Psoas muscle (tissue), 8 donors: Measurements from ENCODE around the gene WWOX. TPM values are rescaled to one million over a fixed set of nuclear protein-coding genes. Genes with fewer than 3 reads are reported as not detected.

Experiments
- ATAC-seq, 4 donors: fragments of 200-7000 bp; cut with Tn5 transposase; one replicate each; pipeline ENCODE4 v1.9.1; 2020; ENCODE audit warnings: moderate library complexity in 3 of 4, mild to moderate bottlenecking in 2 of 4
- DNase-seq, 2 donors: peaks; one replicate each; pipeline ENCODE4 v3.0.0-alpha.2; 2020
- H3K27ac ChIP-seq: fragments of 200-600 bp; one replicate; pipeline ENCODE4 v1.8.0; 2022
- H3K27me3 ChIP-seq, 3 donors: fragments of 200-600 bp in 1 of 3; one replicate each; pipeline versions ENCODE4 v1.6.1 to v1.8.0; 2013 to 2022; ENCODE audit warnings: low read length in 2 of 3, mild to moderate bottlenecking in 2 of 3, moderate library complexity in 1 of 3; ENCODE audit not compliant: insufficient read depth in 3 of 3
- H3K36me3 ChIP-seq, 2 donors: fragments of 200-600 bp in 1 of 2; one replicate each; pipeline versions ENCODE4 v1.6.1 to v1.8.0; 2013 to 2022; ENCODE audit warnings: low read depth in 1 of 2, mild to moderate bottlenecking in 1 of 2, moderate library complexity in 1 of 2; ENCODE audit not compliant: insufficient read depth in 1 of 2
- H3K4me1 ChIP-seq: fragments of 200-600 bp; one replicate; pipeline ENCODE4 v1.8.0; 2022
- H3K4me3 ChIP-seq: fragments of 200-600 bp; one replicate; pipeline ENCODE4 v1.8.0; 2022; ENCODE audit warnings: mild to moderate bottlenecking
- H3K9me3 ChIP-seq: fragments of 200-600 bp; one replicate; pipeline ENCODE4 v1.8.0; 2022
- WGBS, 3 donors: extraction: QIAGEN DNeasy Blood & Tissue Kit; methylation state at CpG; one replicate each; pipeline versions ENCODE4 v1.1.6 to v1.1.7; 2013; 5-methylcytosine and 5-hydroxymethylcytosine counted together
- intact Hi-C, 2 donors: fragments of 100-400 bp; cut with DNase I; formaldehyde crosslinking; loops; one replicate each; pipeline versions ENCODE4 v1.11.0 to v1.14.2; 2022
- polyA plus RNA-seq, 3 donors: library from polyadenylated mRNA; stranded (reverse); fragments of 200-250 nt; gene quantifications; one replicate each; pipeline ENCODE4 v1.2.3, GENCODE V29; 2013
- total RNA-seq, 4 donors: library from RNA; stranded (reverse); fragmentation: NEBNext Ultra II Directional in 2 of 4; extraction: Animal tissue kit (Norgen Biotek cat#: 25700) in 2 of 4; gene quantifications; one replicate each; pipeline versions ENCODE4 v1.2.1 to v1.2.4, GENCODE V29; 2021 to 2023
- TF ChIP-seq, protein P1 (sequence below): fragments of 200-600 bp; IDR thresholded peaks from one replicate; pipeline ENCODE4 v1.8.0; 2022; ENCODE audit warnings: antibody characterized with exemption
- donor health status: healthy with polysubstance abuse.
- donor health status: DM: no; HTN: no; CAD: no; lungs with moderate emphysema.
- donor health status: Bipolar disorder and iron deficiency.
- donor health status: healthy.
- donor health status: DM: yes; HTN: yes; CAD: no.
- donor health status: DM: no; HTN: no; CAD: no.
- donor health status: DM: no; HTN: no; CAD: no.
- donor health status: DM: yes; HTN: yes; CAD: no.

WWOX gene
- total and polyA plus RNA-seq, 7 donors = 3.1 to 6.6 (median 5.0) TPM

GRCh38 chr16:79021991-79022630 lies 922.7 kb downstream of the WWOX start:
- DNase-seq (no peak), ATAC-seq (no peak)
- intact Hi-C loops = no loop called here
- H3K27ac ChIP-seq = no peak overlapping the region
- WGBS, 3 donors = 83 to 91% (median 87%) methylated on average over 9 of the region's 9 CpGs
- TF ChIP-seq, protein P1, sequence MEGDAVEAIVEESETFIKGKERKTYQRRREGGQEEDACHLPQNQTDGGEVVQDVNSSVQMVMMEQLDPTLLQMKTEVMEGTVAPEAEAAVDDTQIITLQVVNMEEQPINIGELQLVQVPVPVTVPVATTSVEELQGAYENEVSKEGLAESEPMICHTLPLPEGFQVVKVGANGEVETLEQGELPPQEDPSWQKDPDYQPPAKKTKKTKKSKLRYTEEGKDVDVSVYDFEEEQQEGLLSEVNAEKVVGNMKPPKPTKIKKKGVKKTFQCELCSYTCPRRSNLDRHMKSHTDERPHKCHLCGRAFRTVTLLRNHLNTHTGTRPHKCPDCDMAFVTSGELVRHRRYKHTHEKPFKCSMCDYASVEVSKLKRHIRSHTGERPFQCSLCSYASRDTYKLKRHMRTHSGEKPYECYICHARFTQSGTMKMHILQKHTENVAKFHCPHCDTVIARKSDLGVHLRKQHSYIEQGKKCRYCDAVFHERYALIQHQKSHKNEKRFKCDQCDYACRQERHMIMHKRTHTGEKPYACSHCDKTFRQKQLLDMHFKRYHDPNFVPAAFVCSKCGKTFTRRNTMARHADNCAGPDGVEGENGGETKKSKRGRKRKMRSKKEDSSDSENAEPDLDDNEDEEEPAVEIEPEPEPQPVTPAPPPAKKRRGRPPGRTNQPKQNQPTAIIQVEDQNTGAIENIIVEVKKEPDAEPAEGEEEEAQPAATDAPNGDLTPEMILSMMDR = no peak
- no peaks in the 10 kb centered on the region for H3K9me3 ChIP-seq
- H3K27me3 ChIP-seq = no peaks in the 10 kb centered on the region
- no peaks in the 10 kb centered on the region for H3K4me1 ChIP-seq
- no peaks in the 10 kb centered on the region for H3K36me3 ChIP-seq
- H3K4me3 ChIP-seq = no peak overlapping the region

DNA sequence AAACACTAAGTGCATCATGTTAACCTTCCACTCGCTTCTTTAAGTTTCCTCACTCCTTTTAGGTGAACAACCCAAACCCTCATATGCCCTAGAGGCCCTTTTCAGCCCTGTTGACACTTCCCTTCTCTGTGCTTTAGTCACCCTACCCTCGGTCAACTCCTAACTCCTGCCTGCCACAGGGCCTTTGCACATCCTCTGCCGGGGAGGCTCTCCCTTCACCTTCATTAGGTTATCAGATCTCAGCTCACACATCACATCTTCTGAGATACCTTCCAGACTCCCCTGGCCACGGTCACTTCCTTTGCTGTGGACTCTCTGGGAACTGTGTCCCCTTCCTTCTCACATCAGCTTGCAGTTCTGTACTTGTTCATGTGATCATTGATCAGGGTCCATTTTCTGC lies 926.7 kb downstream of the WWOX start:
- Histone ChIP-seq H3K27ac (no peak overlapping the region), H3K4me3 (no peak overlapping the region), H3K4me1 (no peaks in the 10 kb centered on the region), H3K9me3 (no peaks in the 10 kb centered on the region), H3K27me3 (no peaks in the 10 kb centered on the region), H3K36me3 (no peaks in the 10 kb centered on the region)
- TF ChIP-seq, protein P1 = no peak
- intact Hi-C loops = no loop called here
- no peak for DNase-seq
- no peak for ATAC-seq
- WGBS, 3 donors = 94 to 99% (median 98%) methylated on average over 4 of the region's 4 CpGs

- Histone ChIP-seq H3K4me1 (no peaks in the 10 kb centered on the region), H3K9me3 (no peaks in the 10 kb centered on the region), H3K4me3 (no peak overlapping the region), H3K36me3 (no peaks in the 10 kb centered on the region), H3K27me3 (no peaks in the 10 kb centered on the region), H3K27ac (no peak overlapping the region)
- WGBS, 3 donors = 92 to 96% (median 95%) methylated on average over 4 of the region's 4 CpGs
- TF ChIP-seq, protein P1 = no peak
- no peak for DNase-seq
- ATAC-seq = no peak
- intact Hi-C loops = no loop called here
Observed at GRCh38 chr16:79036541-79036940, 937.1 kb downstream of the WWOX start.

GRCh38 chr16:79037521-79038373 lies 938.3 kb downstream of the WWOX start:
- 31 to 50% (median 50%) methylated on average over 10 of the region's 10 CpGs for WGBS, 3 donors
- no peak overlapping the region for H3K27ac ChIP-seq
- H3K27me3 ChIP-seq = no peaks in the 10 kb centered on the region
- TF ChIP-seq, protein P1 = no peak
- H3K9me3 ChIP-seq = no peaks in the 10 kb centered on the region
- ATAC-seq (no peak), DNase-seq (no peak)
- intact Hi-C loops = no loop called here
- no peak overlapping the region for H3K4me3 ChIP-seq
- H3K4me1 ChIP-seq = no peaks in the 10 kb centered on the region
- no peaks in the 10 kb centered on the region for H3K36me3 ChIP-seq
